Measurements from ENCODE around the gene PRLR.

PRLR gene

GRCh38 chr5:35143841-35144240 lies 86.4 kb downstream of the PRLR start:
- Histone ChIP-seq H3K27me3 (replicated peaks) (no peaks in the 10 kb centered on the region), H3K36me3 (replicated peaks) (no peaks in the 10 kb centered on the region), H3K4me3 (ENCODE audit: low read depth, low read length) (no peak overlapping the region), H3K27ac (no peak overlapping the region)
- no peak for DNase-seq
- in situ Hi-C loops (cut with HindIII; ENCODE audit: low pct_ligation_motif_present, low sequenced_read_pairs) = no loop called here
- TF ChIP-seq CTCF (IDR thresholded peaks at IDR 0.05; ENCODE audit: low read depth, low read length, missing control alignments) = no peak

GRCh38 chr5:35141739-35142138 lies 88.5 kb downstream of the PRLR start:
- Histone ChIP-seq H3K27ac (no peak overlapping the region), H3K36me3 (replicated peaks) (no peaks in the 10 kb centered on the region), H3K4me3 (ENCODE audit: low read depth, low read length) (no peak overlapping the region), H3K27me3 (replicated peaks) (no peaks in the 10 kb centered on the region)
- in situ Hi-C loops (cut with HindIII; ENCODE audit: low pct_ligation_motif_present, low sequenced_read_pairs) = no loop called here
- TF ChIP-seq CTCF (IDR thresholded peaks at IDR 0.05; ENCODE audit: low read depth, low read length, missing control alignments) = no peak
- no peak for DNase-seq

GRCh38 chr5:35138232-35138631 lies 92.1 kb downstream of the PRLR start:
- Histone ChIP-seq H3K36me3 (replicated peaks) (no peaks in the 10 kb centered on the region), H3K27ac (no peak overlapping the region), H3K4me3 (ENCODE audit: low read depth, low read length) (no peak overlapping the region), H3K27me3 (replicated peaks) (no peaks in the 10 kb centered on the region)
- no peak for TF ChIP-seq CTCF (IDR thresholded peaks at IDR 0.05; ENCODE audit: low read depth, low read length, missing control alignments)
- no peak for DNase-seq
- in situ Hi-C loops (cut with HindIII; ENCODE audit: low pct_ligation_motif_present, low sequenced_read_pairs) = no loop called here

GRCh38 chr5:35136386-35136785 lies 93.9 kb downstream of the PRLR start:
- in situ Hi-C loops (cut with HindIII; ENCODE audit: low pct_ligation_motif_present, low sequenced_read_pairs) = no loop called here
- no peak for TF ChIP-seq CTCF (IDR thresholded peaks at IDR 0.05; ENCODE audit: low read depth, low read length, missing control alignments)
- H3K27me3 ChIP-seq (replicated peaks) = no peaks in the 10 kb centered on the region
- H3K27ac ChIP-seq = peak overlapping the region; percentile 41
- peak; percentile 92 for DNase-seq
- no peaks in the 10 kb centered on the region for H3K36me3 ChIP-seq (replicated peaks)
- no peak overlapping the region for H3K4me3 ChIP-seq (ENCODE audit: low read depth, low read length)

- H3K27me3 ChIP-seq (replicated peaks) = no peaks in the 10 kb centered on the region
- DNase-seq = no peak
- no peak overlapping the region for H3K4me3 ChIP-seq (ENCODE audit: low read depth, low read length)
- in situ Hi-C loops (cut with HindIII; ENCODE audit: low pct_ligation_motif_present, low sequenced_read_pairs) = no loop called here
- H3K27ac ChIP-seq = no peak overlapping the region
- no peaks in the 10 kb centered on the region for H3K36me3 ChIP-seq (replicated peaks)
- TF ChIP-seq CTCF (IDR thresholded peaks at IDR 0.05; ENCODE audit: low read depth, low read length, missing control alignments) = no peak
Measured at GRCh38 chr5:35135239-35135700, 95.0 kb downstream of the PRLR start.

GRCh38 chr5:35134278-35135030 lies 95.8 kb downstream of the PRLR start:
- DNase-seq = no peak
- Histone ChIP-seq H3K27me3 (replicated peaks) (no peaks in the 10 kb centered on the region), H3K27ac (no peak overlapping the region), H3K4me3 (ENCODE audit: low read depth, low read length) (no peak overlapping the region), H3K36me3 (replicated peaks) (no peaks in the 10 kb centered on the region)
- in situ Hi-C loops (cut with HindIII; ENCODE audit: low pct_ligation_motif_present, low sequenced_read_pairs) = no loop called here
- no peak for TF ChIP-seq CTCF (IDR thresholded peaks at IDR 0.05; ENCODE audit: low read depth, low read length, missing control alignments)
